Hypothalamus (tissue), 51 donors: Measurements from ENCODE around the gene DVL1.
A peak's percentile ranks its signal among the peaks of the same experiment; 100 is the strongest.

Source experiments
- DNase-seq, 51 donors: peaks; one replicate each; lab custom pipeline; 2025; lab: John Stamatoyannopoulos, UW

The DVL1 gene

DNA sequence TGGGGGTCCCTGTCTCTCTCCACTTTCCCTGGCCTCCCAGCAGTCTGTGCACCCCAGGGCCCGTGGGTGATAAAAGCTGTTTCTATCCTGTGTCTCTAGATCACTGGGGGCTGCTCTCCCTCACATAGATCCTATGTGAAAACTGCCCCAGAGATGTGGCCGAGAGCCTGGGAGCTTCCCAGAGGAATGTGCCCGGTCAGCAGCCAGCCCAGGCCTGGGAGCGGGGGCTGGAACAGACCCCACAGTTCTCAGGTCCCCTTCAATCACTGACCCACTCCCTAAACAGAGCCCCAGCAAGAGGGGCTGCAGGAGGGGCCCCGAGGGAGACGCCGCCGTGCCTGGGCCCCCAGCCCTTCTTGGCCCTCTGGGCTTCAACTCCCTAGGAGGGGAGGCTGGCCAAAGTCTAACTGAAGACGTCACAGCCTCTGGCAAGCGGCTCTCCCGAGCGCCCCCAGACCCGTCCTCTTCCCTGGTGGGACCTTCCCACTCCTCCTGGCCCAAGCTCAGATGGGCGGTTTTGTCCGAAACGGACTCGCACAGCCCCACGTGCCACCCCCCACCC is 8.7 kb upstream of the DVL1 start:
- DNase-seq: no peak

DNA sequence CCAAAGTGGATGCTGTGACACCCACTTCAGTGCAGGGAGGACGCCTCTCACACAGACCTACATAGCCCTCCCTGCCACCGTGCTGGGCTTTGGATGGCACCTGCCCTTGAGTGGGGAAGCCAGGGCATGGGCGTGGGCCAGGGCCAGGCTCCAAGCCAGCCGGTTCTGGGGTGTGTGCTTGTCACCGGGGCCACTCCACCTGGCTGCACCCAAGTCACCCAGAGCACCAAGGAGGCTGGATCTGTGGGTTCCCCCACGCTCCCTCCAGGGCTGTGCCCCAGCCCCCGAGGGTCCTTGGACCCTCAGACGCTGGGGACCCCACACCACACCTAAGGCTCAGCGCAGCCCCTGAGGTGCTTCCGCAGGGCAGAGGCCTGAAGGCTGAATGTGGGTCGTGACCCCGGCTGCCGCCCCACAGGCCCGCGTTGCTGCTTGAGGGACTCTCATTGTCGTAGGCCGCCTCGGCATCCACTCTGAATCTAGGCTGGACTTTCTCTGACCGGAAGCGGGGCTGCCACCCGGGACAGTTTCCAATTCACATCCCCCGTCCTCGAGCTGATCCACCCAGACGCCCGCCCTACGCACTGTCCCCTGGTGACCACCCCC is 7.7 kb upstream of the DVL1 start:
- DNase-seq: no peak

DNA sequence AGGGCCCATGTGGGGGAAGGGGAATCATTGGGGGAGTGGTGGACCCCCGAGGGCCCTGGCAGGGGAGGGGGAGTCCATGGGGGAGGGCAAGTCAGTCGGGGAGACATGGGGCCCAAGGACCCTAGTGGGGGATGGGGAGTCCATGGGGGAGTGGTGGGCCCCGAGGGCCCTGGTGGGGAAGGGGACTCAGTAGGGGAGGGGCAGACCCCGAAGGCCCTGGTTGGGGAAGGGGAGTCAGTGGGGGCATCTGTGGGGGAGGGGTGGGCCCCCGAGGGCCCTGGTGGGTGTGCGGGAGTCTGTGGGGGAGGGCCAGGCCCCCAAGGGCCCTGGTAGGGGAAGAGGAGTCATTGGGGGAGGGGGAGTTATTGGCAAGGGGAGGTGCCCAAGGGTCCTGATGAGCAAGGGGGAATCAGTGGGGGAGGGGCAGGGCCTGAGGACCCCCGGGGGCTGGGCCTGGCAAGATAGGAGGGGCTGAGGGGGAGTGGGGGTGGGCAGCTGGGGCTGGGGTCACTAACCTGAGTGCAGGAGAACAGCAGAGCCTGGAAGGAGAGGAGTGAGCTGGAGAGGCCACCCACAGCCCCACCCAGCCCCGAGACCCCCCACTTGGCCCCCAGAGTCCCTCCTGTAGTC is 7.1 kb upstream of the DVL1 start:
- DNase-seq: no peak

DNA sequence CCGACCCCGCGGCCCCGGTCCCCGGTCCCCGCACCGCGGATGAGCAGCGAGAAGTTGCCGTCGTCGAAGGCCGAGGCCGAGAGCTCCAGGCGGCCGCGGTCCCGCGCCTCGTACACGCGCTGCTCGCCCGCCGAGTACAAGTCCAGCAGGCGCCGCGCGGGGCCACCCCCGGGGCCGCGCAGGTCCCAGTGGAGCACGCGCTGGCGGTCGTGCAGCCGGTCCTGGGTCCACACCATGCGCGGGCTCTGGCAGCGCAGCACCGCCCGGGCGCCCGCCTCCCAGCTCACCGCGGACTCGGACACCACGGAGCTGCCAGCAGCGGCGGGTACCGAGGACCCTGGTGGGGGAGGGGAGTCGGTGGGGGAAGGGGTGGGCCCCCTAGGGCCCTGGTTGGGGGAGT is 6.2 kb upstream of the DVL1 start:
- peak in 11 of 51 donors; percentile 8 to 62 (median 24) for DNase-seq

DNA sequence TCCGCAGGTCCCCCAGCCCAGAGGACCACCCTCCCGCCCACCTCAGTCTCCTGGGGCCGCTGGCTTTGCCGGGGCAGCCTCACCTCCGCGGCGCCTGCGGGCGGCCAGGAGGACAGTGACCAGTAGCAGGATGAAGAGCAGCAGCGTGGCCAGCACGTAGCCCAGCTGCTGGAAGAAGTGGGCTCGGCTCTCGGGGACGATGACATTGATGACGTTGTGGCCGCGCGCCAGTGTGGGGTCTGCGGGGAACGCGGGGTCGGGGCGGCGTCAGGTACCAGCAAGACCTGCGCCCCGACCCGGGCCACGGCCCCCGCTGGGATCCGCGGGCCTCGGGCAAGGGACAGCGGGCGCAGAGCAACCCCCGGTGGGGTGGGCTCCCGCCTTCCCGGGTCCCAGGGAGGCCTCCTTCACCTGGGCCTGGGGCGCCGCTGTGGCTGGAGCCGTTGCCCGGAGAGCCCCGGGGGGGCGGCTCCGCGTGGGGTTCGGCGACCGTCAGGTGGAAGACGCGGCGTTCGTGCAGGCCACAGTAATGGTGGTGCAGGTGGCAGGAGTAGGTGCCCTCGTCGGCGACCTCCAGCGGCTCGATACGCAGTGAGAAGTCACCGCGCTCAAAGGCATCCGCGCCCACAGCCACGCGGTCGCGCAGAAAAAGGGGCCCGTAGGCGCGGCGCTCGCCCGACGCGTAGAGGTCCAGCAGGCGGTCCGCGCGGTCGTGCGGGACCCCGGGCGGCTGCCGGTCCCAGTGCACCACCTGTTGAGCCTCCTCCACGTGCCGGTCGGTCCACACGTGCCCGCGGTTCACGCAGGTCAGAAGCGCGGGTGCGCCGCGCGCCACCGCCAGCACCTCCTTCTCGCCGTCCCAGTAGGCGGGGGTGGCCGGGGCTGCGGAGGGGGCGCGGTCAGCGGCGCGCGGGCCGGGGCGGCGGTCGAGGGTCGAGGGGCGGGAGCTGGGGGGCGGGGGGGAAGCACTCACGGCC is 5.3 kb upstream of the DVL1 start:
- no peak for DNase-seq

DNA sequence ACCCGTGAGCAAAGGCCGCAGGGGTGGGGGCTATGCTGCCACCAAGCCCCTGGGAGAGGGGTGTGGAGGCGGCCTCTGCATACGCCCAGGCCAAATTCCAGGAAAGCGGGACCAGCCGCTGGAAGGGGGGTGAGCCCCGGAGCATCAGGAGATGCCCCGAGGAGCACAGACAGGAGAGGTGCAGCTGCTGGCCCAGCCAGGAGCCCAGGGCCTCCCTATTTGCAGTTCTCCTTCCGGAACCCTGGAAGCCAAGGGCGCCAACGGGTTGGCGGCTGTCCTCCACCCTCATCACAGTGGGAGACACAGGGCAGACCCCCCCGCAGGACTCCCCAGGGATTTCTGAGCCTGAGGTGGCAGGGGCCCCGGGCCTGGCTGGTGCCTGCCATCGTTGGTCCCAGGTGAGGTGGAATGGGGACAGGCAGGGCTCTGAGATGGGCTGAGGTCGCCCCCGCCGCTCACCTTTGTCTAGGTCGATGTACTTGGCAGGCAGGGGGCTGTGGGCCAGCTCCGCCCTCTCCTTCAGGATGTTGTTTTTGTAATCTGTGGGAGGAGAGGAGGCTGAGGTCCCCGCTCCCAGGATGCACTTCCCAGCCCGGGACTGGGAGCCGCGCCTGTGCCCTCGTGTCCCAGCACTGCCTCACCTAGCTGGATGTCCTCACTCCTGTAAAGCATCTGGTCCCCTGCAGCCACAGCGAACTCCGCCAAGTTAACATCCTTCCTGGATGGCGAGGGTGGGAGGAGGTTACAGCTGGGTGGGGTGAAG is 4.4 kb upstream of the DVL1 start:
- no peak for DNase-seq

DNA sequence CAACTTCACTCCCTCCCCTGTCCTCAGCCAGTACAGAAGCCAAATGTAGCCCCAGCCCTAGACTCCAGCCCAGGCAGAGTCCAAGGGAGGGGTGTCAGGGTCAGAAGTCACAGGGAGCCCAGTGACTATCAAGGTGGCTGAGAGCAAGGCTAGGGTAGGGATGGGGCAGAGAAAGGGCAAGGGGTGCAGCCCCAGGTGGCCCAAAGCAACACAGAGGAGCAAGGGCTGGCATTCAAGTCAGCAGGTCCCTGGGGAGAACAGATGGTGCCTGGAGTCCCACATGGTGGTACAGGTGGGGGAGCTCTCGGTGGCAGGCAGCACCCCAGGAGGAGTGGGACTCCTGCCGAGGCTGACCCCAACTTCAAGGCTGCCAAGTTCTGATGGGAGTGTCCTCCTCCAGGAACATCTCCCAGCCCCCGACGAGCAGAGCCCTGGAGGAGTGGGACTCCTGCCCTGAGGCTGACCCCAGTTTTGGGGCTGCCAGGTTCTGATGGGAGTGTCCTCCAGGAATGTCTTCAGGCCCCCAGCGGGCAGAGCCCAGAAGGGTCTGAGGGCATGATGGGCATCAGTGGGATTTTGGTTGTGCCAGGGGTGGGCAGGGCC is 3.7 kb upstream of the DVL1 start:
- DNase-seq: no peak

DNA sequence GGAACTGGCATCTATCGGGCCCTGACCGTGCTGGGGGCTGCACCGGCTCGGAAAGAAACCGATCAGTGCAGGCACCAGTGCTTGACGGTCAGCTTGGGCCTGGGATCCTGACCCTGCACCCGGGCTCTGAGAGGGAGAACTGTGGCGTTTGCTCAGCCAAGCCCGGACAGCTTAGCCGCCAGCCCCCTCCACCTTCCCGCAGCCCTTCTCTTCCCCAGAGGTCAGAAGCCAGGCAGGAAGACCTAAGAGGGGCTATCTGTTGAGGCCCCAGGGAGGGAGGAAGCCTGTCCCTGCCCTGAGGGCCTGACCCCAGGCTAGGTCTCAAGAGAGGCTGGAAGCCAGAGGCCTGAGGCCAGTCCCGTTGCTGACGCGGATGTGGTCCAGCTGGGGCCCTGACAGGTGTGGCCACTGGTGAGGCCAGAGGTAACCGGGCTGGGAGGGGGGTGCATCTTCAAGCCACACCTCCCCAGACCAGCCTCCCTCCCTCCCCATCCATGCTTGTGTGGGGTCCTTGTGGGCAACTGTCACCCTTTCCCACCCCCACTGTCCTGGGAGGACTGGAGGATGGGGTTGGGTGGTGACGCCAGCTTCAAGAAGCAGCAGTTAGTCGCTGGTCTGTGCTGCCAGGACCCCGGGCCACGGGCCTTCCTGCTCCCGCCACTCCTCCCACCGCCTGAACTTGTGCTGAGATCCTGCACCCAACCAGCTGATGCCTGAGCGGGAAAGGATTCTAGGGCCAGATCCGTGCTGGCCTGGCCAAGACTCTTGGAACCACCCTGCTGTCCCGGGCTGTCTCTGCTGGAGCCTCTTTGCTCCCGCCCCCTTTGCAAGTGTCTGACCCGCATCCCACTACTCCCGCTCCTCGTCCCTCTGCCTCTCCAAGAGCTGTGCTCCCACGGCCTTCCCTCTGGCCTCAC is 2.6 kb upstream of the DVL1 start:
- no peak for DNase-seq

DNA sequence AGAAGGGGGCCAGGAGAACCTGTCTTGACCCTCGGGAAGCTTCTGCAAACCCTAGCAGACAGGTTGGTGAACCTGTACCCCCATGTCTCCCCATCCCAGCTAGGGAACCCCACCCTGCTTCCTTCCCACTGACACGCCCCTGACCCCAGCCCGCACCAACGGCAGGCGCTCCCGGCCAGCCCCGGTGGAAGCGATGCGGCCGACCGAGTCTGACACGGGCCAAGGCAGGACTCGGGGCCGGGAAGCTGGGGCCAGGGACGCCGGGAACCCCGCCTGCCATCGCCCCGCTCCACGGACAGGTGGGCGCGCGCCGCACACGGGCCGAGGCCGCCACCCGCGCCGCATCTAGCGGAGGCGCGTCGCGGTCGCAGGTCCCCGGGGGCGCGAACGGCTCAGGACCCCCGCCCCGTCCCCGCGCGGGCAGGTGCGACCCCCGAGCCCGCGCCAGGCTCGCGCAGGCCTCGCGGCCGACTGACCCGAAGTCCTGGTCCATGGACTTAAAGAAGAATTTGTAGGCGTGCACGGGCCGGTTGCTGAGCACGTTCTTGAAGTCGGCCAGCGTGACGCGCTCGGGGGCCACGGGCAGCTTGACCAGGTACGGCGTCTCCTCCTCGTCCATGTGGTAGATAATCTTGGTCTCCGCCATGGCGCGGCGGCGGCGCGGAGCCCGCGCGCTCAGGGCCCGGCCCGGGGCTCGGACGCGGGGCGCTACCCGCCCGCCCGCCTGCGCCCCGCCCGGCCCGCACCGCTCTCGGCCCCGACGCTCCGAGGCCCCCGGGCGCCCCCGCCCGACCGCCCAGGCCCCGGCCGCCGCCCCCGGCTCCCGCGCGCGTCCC is 580 bp downstream of the DVL1 start:
- peak in 3 of 51 donors; percentile 27 to 43 (median 37) for DNase-seq

DNA sequence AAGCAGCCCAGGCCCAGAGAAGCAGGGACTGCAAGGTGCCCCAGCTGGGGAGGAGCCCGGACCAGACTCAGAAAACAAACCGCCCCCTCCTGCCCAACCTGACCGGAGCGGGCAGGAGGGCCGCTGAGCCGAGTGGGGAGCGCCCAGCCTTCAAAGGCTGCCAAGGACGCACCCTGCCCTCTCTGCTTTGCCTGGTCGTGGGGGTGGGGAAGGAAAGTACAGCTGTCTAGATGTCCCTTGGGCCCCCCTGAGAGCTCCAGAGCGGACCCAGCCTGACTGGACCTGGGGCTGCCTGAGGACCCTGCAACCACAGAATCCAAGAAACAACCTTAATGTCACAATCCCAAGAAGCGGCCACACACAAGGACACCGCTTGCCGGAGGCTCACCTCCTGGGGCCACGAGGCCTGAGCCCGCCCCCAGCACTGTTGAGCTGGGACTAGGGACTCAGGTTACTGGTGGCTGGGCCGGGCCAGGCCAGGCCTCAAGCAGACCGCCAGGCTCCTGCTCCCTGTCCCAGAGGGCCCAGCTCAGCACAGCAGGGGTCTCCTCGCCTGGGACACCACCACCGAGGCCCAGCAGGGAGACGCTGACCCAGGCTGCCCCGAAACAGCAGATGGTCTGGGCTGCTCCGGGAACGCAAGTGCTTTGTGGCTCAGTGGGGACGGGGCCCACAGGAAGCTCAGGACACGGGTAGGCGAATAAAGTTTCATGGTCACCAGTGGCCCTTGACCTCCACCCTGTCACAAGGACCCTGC is 1.4 kb downstream of the DVL1 start:
- no peak for DNase-seq

DNA sequence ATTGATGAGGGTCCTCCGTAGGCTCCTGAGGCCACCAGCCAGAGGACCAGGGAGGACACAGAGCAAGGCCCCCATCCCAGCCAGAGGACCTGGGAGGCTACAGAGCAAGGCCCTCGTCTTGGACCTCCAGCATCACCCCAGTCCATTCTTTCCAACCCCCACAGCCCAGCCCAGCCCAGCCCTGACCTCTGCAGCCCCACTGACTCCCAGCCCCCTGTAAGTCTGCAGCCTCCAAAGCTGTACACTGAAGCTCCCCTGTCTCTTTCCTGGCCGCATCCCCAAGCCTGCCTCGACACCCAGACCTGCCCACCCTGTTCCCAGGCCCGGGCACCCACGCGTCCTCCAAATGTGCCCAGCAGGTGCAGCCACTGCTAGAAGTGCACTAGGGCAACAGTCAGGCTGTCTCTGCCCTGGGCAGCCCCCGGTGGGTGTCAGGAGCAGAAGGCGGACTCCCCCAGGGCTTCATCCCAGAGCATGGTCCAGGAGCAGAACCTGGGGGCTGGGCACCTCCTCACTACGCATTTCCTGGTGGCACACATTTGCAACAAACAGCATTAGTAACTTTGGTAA is 2.1 kb downstream of the DVL1 start:
- no peak for DNase-seq

DNA sequence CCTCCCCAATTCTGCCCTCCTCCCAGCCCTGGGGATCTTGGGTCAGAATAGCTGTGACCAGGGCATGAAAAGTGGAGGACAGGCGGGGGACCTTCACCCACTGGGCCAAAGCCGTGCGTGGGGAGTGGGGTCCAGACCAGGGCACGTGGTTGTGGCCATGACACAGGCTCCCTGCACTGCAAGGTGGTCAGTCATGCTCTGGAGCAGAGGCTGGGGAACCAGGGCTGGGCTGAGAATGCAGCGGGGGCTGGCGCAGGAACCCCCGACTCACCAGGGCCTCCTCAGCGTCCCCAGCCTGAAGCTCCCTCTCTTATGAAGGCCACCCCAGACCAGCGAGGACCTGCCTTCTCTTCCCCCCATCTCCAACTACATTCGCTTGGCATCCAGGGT is 2.7 kb downstream of the DVL1 start:
- no peak for DNase-seq

DNA sequence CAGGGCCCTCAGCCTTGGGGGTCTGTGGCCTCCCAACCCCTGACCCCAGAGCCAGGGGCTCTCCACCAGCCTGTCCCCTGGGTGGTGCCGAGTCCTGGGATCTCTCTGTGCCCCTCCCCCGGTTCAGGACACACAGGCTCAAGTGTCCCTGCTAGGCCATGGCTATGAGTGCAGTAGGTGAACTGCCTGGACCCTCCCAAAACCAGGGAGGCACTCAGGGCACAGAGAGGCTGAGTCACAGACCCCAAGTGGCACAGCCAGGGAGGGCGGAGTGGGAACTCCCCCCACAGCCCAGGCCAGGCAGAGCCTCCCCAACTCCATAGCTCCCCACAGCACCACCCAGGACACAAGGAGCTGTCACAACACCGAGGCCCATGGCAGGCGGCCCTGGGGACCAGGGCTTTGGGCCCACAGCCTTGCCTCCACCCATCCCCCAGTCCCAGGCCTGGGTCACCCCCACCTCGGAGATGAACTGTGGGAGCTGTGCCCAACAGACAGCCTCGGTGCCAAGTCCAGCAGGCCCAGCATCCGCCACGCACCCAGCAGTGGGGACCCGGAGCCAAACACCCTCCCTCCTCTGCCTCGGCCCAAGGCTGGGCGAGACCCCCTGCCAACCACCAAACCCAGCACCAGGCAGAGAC is 3.2 kb downstream of the DVL1 start:
- peak in 4 of 51 donors; percentile 28 to 34 (median 31) for DNase-seq

DNA sequence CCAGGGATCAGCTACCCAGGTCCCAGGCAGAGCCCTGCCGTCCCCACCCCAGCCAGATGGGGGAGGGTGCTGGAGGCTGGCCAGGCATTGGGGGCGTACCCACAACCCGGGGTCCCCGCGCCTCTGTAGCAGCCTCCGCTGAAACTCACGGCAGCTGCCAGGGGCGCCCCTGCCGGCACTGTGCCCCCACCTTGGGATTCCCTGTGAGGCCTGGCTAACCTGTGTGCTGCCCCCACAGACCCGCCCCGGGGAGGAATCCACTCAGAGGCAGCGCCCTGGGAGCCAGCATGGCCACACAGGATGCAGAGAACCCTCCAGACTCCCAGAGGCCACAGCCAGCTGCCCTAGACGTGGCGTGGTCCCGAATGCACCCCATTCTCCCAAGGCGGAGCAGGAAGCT is 3.8 kb downstream of the DVL1 start:
- DNase-seq: no peak

DNA sequence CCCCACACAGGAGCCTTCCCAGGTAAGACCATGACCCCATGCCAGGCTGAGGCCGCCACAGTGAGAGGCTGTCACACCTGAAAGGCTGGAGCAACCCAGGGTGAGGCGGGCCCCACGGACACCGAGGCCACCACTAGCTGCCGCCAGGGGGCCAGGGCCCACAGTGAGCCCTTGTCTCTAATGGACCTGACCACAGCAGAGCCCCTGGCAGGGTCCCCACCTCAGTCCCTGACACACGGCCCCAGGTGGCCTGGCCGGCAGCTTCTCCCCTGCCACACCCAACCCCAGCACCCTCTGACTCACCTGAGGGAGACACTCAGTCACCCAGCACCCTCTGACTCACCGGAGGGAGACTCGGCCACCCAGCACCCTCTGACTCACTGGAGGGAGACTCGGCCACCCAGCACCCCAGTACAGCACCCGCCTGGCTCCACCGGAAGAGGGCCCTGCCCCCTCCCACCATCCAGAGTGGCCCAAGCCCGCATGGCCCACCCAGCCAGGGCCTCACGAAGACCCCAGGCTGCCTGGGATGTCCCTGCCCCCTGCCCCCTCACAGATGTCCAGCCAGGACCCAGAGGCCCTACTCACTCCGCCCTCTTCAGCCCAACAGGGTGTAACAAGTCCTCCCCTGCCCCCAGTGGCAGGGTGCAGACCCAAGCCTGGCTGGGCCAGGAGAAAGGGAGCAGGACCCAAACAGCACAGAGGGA is 4.4 kb downstream of the DVL1 start:
- DNase-seq: peak in 1 of 51 donors; percentile 38
